Measurements from ENCODE around the gene KRTAP5-1.

Gene KRTAP5-1

GRCh38 chr11:1541474-1542204 lies 43.4 kb downstream of the KRTAP5-1 start:
- no peak for DNase-seq

GRCh38 chr11:1540074-1540473 lies 45.0 kb downstream of the KRTAP5-1 start:
- DNase-seq: no peak

GRCh38 chr11:1538153-1538552 lies 46.9 kb downstream of the KRTAP5-1 start:
- no peak for DNase-seq

- DNase-seq: no peak
Measured at GRCh38 chr11:1536065-1536843, 48.8 kb downstream of the KRTAP5-1 start.

GRCh38 chr11:1534682-1535081 lies 50.4 kb downstream of the KRTAP5-1 start:
- no peak for DNase-seq
